HepG2 (cell line): ENCODE results near the gene STKLD1. TPM values are rescaled to one million over a fixed set of nuclear protein-coding genes. Genes with fewer than 3 reads are reported as not detected.

Source experiments
- ATAC-seq: fragments of 200-7000 bp; cut with Tn5 transposase; 3 replicates; pipeline ENCODE4 v1.9.1; 2020; ENCODE audit warnings: mild to moderate bottlenecking, moderate library complexity
- BruUV-seq: library from RNA; stranded (reverse); fragments of 400-500 nt; replicated peaks from 2 replicates; lab custom pipeline; 2021; lab: Mats Ljungman, UMichigan
- CTCF ChIA-PET: fragments of 300-600 bp; formaldehyde crosslinking; extraction: SDS; loops from one replicate; lab custom pipeline; 2021; ENCODE audit warnings: low total read pairs, inconsistent platforms, low intra/inter-chr PET ratio; lab: Yijun Ruan, JAX
- POLR2A ChIA-PET: fragments of 350-600 bp; sonication (Branson Sonifier 250); formaldehyde crosslinking; loops from one replicate; lab custom pipeline; 2020; ENCODE audit warnings: antibody characterized with exemption, inconsistent platforms; lab: Yijun Ruan, JAX
- DNase-seq: peaks from one replicate; pipeline ENCODE4 v3.0.0-alpha.2; 2015; ENCODE audit warnings: low spot score
- FAIRE-seq: peaks from 3 replicates; lab custom pipeline; 2011; peaks lifted over from hg19 to GRCh38; lab: Jason Lieb, UNC
- H2AFZ ChIP-seq: one replicate; pipeline ENCODE4 v1.6.1; 2011; ENCODE audit warnings: low read length, inconsistent platforms
- H3K27ac ChIP-seq: fragments of 300-600 bp; 3 replicates; pipeline ENCODE4 v1.8.0; 2011; ENCODE audit warnings: mixed run types, mild to moderate bottlenecking, mixed read lengths, low read length, inconsistent platforms; ENCODE audit not compliant: insufficient read depth; ENCODE audit errors: extremely low read length
- H3K27me3 ChIP-seq, 2 experiments: fragments of 200-600 bp in 1 of 2; 2 replicates in 1 of 2; 3 replicates in 1 of 2; pipeline versions ENCODE4 v1.6.0 to v1.8.0; 2011; ENCODE audit warnings: low read length in 2 of 2, mild to moderate bottlenecking in 2 of 2, moderate library complexity in 2 of 2, inconsistent platforms in 1 of 2; ENCODE audit not compliant: insufficient read depth in 2 of 2, control insufficient read depth in 1 of 2
- H3K36me3 ChIP-seq, 2 experiments: fragments of 200-600 bp in 1 of 2; replicated peaks in 1 of 2; 2 replicates in 1 of 2; 3 replicates in 1 of 2; pipeline versions ENCODE4 v1.5.1 to v1.8.0; 2011; ENCODE audit warnings: low read length in 2 of 2, inconsistent platforms in 1 of 2; ENCODE audit not compliant: insufficient read depth in 2 of 2, control insufficient read depth in 1 of 2
- H3K4me1 ChIP-seq: 2 replicates; pipeline ENCODE4 v1.5.1; 2012; ENCODE audit warnings: low read length, inconsistent platforms; ENCODE audit not compliant: insufficient read depth
- H3K4me2 ChIP-seq: 2 replicates; pipeline ENCODE4 v1.6.0; 2011; ENCODE audit warnings: low read depth, low read length, inconsistent platforms
- H3K4me3 ChIP-seq, 3 experiments: fragments of 200-600 bp in 1 of 3; sonication (generic), shearing (Covaris generic) in 1 of 3; replicated peaks in 1 of 3; 2 replicates each; pipeline ENCODE4 v1.5.1; 2011 to 2016; ENCODE audit warnings: low read length in 3 of 3, inconsistent platforms in 2 of 3, low read depth in 2 of 3, mild to moderate bottlenecking in 2 of 3, control low read depth in 1 of 3, mixed read lengths in 1 of 3; ENCODE audit not compliant: insufficient read depth in 1 of 3
- H3K79me2 ChIP-seq: one replicate; pipeline ENCODE4 v1.6.1; 2011; ENCODE audit warnings: low read length, inconsistent platforms; ENCODE audit not compliant: insufficient read depth
- H3K9ac ChIP-seq: 2 replicates; pipeline ENCODE4 v1.6.0; 2011; ENCODE audit warnings: mild to moderate bottlenecking, low read depth, low read length, inconsistent platforms; ENCODE audit not compliant: insufficient read depth
- H3K9me3 ChIP-seq: 2 replicates; pipeline ENCODE4 v1.5.1; 2012; ENCODE audit warnings: mild to moderate bottlenecking, low read length
- H4K20me1 ChIP-seq: 2 replicates; pipeline ENCODE4 v1.6.0; 2011; ENCODE audit warnings: inconsistent platforms, mild to moderate bottlenecking, low read length, moderate library complexity; ENCODE audit not compliant: insufficient read depth
- TAF15 ChIP-seq: fragments of 200-400 bp; formaldehyde crosslinking; IDR thresholded peaks from one replicate; pipeline ENCODE4 v1.6.1; 2018; ENCODE audit warnings: mild to moderate bottlenecking, low read depth, low read length; ENCODE audit not compliant: poor library complexity, severe bottlenecking
- U2AF1 ChIP-seq: fragments of 200-400 bp; formaldehyde crosslinking; optimal IDR thresholded peaks from 2 replicates; pipeline ENCODE3; 2017; ENCODE audit warnings: mild to moderate bottlenecking, low read depth, low read length
- WGBS: methylation state at CpG from one replicate; pipeline ENCODE4 v1.1.6; 2017; ENCODE audit warnings: low lambda C conversion rate; 5-methylcytosine and 5-hydroxymethylcytosine counted together
- in situ Hi-C: cut with HindIII; loops from 2 replicates; pipeline ENCODE4 v1.10.0; 2017; ENCODE audit warnings: low pct_unique_long_range_greater_than_20kb; ENCODE audit not compliant: extremely low pct_ligation_motif_present
- intact Hi-C: fragments of 100-400 bp; cut with micrococcal nuclease; formaldehyde crosslinking; loops from one replicate; pipeline ENCODE4 v1.10.0; 2022; ENCODE audit not compliant: unreplicated experiment
- polyA plus RNA-seq, 8 experiments: library from polyadenylated mRNA; depleted of rRNA in 3 of 8; stranded (reverse) in 7 of 8; unstranded in 1 of 8; fragments of >200 nt; fragmentation: Illumina TruSeq in 4 of 8; extraction: Trizol in 4 of 8; gene quantifications; 2 replicates each; pipeline versions ENCODE4 v1.2.1 to v1.2.3, GENCODE V29; 2011 to 2016; ENCODE audit warnings: low read depth in 4 of 8, missing spikeins in 1 of 8, mixed read lengths in 1 of 8; ENCODE audit not compliant: insufficient read depth in 1 of 8
- total RNA-seq, 5 experiments: library from RNA; depleted of rRNA; stranded (reverse); fragments of >200 nt; fragmentation: Illumina TruSeq; extraction: Trizol; gene quantifications; 2 replicates each; pipeline ENCODE4 v1.2.3, GENCODE V29; 2016; ENCODE audit warnings: low read depth in 1 of 5
- TF ChIP-seq, protein P1 (sequence below): sonication (generic); formaldehyde crosslinking; IDR thresholded peaks from 2 replicates; pipeline ENCODE4 v1.5.0; 2020; ENCODE audit warnings: mild to moderate bottlenecking, missing genetic modification reagents, borderline replicate concordance

The STKLD1 gene
- total and polyA plus RNA-seq, 2 of the 13 experiments (the other 11 are each of a cell fraction or from before 2014, with no cell fraction given), result 1.5 to 2.2 TPM

DNA sequence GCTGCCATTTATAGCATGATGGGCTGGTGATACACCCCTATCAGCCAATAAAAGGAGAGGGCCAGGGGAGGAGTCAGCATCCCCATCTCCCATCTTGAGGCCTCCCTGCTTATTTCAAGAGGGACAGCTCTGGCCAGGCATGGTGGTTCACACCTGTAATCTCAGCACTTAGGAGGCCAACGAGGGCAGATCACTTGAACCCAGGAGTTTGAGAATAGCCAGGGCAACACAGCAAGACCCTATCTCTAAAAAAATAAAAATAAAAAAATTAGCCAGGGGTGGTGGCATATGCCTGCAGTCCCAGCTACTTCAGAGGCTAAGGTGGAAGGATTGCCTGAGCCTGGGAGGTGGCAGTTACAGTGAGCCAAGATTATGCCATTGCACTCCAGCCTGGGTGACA, 31.9 kb downstream of the STKLD1 start (continued):
- no peak for TF ChIP-seq TAF15

DNA sequence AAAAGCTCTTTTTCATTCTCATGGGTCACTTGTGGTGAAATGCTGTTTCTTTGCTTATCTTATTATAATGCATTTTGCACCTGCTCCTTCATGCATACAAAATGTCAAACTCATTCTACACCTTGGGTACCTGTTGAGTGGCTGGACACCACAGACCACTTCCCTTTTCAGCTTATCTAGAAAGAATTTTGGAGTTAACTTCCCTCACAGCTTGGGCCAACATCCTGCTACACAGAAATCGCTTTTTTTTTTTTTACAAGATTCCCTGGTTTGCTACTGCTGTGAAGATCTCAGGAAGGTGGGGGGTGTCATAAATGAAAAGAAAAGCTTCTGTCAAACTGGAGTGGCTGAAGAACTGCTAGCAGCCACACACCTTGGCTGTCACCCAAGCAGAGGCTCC, 39.0 kb downstream of the STKLD1 start:
- no TSS peak for BruUV-seq
- no peak for FAIRE-seq
- no peak overlapping the region for H3K27ac ChIP-seq

More for the DNA sequence above, 39.0 kb downstream of the STKLD1 start:
- POLR2A ChIA-PET, result no interaction called here
- Histone ChIP-seq H3K4me3 (no peak overlapping the region), H3K9me3 (no peaks in the 10 kb centered on the region), H3K9ac (no peak overlapping the region), H3K27me3 (no peaks in the 10 kb centered on the region; a peak in 1 of 5 replicates), H3K4me2 (no peak overlapping the region), H3K79me2 (peaks cover 36% of the 10 kb centered on the region), H2AFZ (no peak overlapping the region), H4K20me1 (no peaks in the 10 kb centered on the region), H3K36me3 (peaks cover 26 to 52% of the 10 kb centered on the region in 2 experiments; a peak in 4 of 5 replicates), H3K4me1 (peaks cover 44% of the 10 kb centered on the region)
- DNase-seq, result no peak
- in situ Hi-C loops, result no loop called here
- ATAC-seq, result no peak
- no peak for TF ChIP-seq U2AF1
- TF ChIP-seq, protein P1, sequence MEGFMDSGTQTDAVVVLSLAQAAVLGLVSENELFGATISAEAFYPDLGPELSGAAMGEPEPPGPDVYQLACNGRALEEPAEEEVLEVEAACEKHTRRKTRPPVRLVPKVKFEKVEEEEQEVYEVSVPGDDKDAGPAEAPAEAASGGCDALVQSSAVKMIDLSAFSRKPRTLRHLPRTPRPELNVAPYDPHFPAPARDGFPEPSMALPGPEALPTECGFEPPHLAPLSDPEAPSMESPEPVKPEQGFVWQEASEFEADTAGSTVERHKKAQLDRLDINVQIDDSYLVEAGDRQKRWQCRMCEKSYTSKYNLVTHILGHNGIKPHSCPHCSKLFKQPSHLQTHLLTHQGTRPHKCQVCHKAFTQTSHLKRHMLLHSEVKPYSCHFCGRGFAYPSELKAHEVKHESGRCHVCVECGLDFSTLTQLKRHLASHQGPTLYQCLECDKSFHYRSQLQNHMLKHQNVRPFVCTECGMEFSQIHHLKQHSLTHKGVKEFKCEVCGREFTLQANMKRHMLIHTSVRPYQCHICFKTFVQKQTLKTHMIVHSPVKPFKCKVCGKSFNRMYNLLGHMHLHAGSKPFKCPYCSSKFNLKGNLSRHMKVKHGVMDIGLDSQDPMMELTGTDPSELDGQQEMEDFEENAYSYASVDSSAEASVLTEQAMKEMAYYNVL (CRISPR knock-in tag), result no peak
- 96% methylated on average over 1 of the region's 1 CpG for WGBS
- intact Hi-C loops, result no loop called here
- CTCF ChIA-PET, result no interaction called here
